SU-DHL-6 (cell line): Measurements from ENCODE around the gene LRFN2.

ENCODE experiments used
- H2AFZ ChIP-seq: fragments of 200-600 bp; sonication (generic); 2 replicates; pipeline ENCODE4 v1.6.1; 2014; ENCODE audit warnings: low read depth, mild to moderate bottlenecking, moderate library complexity, mixed read lengths, antibody characterized with exemption, low read length; ENCODE audit not compliant: severe bottlenecking
- H3F3A ChIP-seq: fragments of 200-600 bp; shearing (Covaris generic); 2 replicates; pipeline ENCODE4 v1.6.0; 2016; ENCODE audit warnings: antibody characterized with exemption, mild to moderate bottlenecking; ENCODE audit not compliant: insufficient read depth
- H3K27ac ChIP-seq: fragments of 200-600 bp; sonication (generic); 2 replicates; pipeline ENCODE4 v1.5.1; 2016; ENCODE audit warnings: low read depth, mild to moderate bottlenecking, low read length, moderate library complexity, mixed read lengths
- H3K27me3 ChIP-seq: fragments of 200-600 bp; sonication (generic), shearing (Covaris generic); 2 replicates; pipeline ENCODE4 v1.6.0; 2014; ENCODE audit warnings: mild to moderate bottlenecking, low read length
- H3K36me3 ChIP-seq: fragments of 200-600 bp; sonication (generic); 2 replicates; pipeline ENCODE4 v1.6.1; 2014; ENCODE audit warnings: mild to moderate bottlenecking, low read length, mixed read lengths
- H3K4me2 ChIP-seq: fragments of 300-600, 200-600 bp; shearing (Covaris generic), sonication (generic); 2 replicates; pipeline ENCODE4 v1.6.0; 2014; ENCODE audit warnings: low read length, low read depth, mild to moderate bottlenecking; ENCODE audit not compliant: poor library complexity, severe bottlenecking
- H3K4me3 ChIP-seq: fragments of 200-600 bp; sonication (generic); 2 replicates; pipeline ENCODE4 v1.5.1; 2014; ENCODE audit warnings: antibody characterized with exemption, low read length, mild to moderate bottlenecking, mixed read lengths; ENCODE audit not compliant: insufficient read depth, poor library complexity, severe bottlenecking
- H3K79me2 ChIP-seq: fragments of 200-600 bp; sonication (generic); 2 replicates; pipeline ENCODE4 v1.6.1; 2014; ENCODE audit warnings: mild to moderate bottlenecking, low read length, moderate library complexity; ENCODE audit not compliant: insufficient read depth
- H3K9ac ChIP-seq: fragments of 200-600 bp; sonication (generic); 2 replicates; pipeline ENCODE4 v1.7.0; 2014; ENCODE audit warnings: mild to moderate bottlenecking, low read length
- H3K9me2 ChIP-seq: fragments of 200-600 bp; sonication (generic); replicated peaks from 2 replicates; pipeline ENCODE4 v1.6.1; 2014; ENCODE audit warnings: low read length; ENCODE audit not compliant: insufficient read depth
- H3K9me3 ChIP-seq: fragments of 200-600 bp; sonication (generic); 2 replicates; pipeline ENCODE4 v1.6.1; 2014; ENCODE audit warnings: low read length, mixed read lengths; ENCODE audit not compliant: insufficient read depth
- H4K20me1 ChIP-seq: fragments of 200-600 bp; sonication (generic); 2 replicates; pipeline ENCODE4 v1.6.1; 2014; ENCODE audit warnings: low read depth, mild to moderate bottlenecking, antibody characterized with exemption, low read length, moderate library complexity, mixed read lengths
- EZH2phosphoT487 ChIP-seq: fragments of 200-600 bp; sonication (generic), shearing (Covaris generic); conservative IDR thresholded peaks from 2 replicates; pipeline ENCODE4 v1.6.1; 2018; ENCODE audit warnings: mild to moderate bottlenecking, antibody characterized with exemption, low read length, moderate library complexity, mixed read lengths
- TF ChIP-seq, protein P1 (sequence below): fragments of 200-600 bp; sonication (generic); IDR thresholded peaks from one replicate; pipeline ENCODE4 v1.5.1; 2017; ENCODE audit warnings: antibody characterized with exemption, mild to moderate bottlenecking, low read length, moderate library complexity; ENCODE audit not compliant: insufficient read depth, poor library complexity, severe bottlenecking

Gene LRFN2

DNA sequence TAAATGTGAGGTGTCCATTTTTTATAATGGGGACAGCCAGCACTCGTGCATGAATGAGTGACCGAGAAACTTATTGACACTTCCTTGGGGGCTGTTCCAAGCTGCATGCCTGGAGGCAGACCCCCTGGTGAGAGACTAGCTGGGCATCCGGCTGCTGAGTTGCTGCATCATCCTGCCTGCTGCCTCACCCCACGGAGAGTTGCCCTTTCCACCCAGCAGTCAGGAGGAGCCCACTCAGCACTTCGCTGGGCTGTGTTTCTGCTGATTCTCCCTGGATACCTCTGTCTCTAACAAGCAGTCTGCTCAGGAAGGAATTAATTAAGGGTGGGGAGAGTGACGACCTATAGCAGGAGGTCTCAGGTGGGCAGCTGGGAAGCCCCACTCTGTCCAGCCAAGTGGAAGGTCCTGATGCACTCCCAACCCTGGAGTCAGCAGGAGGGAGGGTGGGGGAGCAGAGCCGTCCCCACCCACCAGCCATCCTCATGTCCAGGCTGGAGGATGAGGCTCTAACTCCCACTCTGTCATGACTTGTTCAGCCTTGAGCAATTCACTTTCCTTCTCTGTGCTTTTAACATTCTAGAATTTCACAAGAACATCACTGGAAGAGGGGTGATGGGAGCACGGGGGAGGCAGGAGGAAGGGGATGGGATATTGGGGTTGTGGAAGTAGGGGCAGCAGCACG, 177.3 kb downstream of the LRFN2 start:
- H3K9me3 ChIP-seq = no peaks in the 10 kb centered on the region
- H3K36me3 ChIP-seq = no peaks in the 10 kb centered on the region
- H2AFZ ChIP-seq = no peak overlapping the region
- no peak overlapping the region for H3K27ac ChIP-seq
- no peaks in the 10 kb centered on the region for H3K79me2 ChIP-seq
- H3K4me3 ChIP-seq = no peak overlapping the region
- H3F3A ChIP-seq = no peaks in the 10 kb centered on the region
- no peaks in the 10 kb centered on the region for H3K9me2 ChIP-seq
- H4K20me1 ChIP-seq = no peaks in the 10 kb centered on the region
- H3K27me3 ChIP-seq = no peaks in the 10 kb centered on the region
- H3K4me2 ChIP-seq = no peak overlapping the region
- no peak overlapping the region for H3K9ac ChIP-seq
- TF ChIP-seq, protein P1, sequence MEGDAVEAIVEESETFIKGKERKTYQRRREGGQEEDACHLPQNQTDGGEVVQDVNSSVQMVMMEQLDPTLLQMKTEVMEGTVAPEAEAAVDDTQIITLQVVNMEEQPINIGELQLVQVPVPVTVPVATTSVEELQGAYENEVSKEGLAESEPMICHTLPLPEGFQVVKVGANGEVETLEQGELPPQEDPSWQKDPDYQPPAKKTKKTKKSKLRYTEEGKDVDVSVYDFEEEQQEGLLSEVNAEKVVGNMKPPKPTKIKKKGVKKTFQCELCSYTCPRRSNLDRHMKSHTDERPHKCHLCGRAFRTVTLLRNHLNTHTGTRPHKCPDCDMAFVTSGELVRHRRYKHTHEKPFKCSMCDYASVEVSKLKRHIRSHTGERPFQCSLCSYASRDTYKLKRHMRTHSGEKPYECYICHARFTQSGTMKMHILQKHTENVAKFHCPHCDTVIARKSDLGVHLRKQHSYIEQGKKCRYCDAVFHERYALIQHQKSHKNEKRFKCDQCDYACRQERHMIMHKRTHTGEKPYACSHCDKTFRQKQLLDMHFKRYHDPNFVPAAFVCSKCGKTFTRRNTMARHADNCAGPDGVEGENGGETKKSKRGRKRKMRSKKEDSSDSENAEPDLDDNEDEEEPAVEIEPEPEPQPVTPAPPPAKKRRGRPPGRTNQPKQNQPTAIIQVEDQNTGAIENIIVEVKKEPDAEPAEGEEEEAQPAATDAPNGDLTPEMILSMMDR = no peak
- no peak for TF ChIP-seq EZH2phosphoT487

DNA sequence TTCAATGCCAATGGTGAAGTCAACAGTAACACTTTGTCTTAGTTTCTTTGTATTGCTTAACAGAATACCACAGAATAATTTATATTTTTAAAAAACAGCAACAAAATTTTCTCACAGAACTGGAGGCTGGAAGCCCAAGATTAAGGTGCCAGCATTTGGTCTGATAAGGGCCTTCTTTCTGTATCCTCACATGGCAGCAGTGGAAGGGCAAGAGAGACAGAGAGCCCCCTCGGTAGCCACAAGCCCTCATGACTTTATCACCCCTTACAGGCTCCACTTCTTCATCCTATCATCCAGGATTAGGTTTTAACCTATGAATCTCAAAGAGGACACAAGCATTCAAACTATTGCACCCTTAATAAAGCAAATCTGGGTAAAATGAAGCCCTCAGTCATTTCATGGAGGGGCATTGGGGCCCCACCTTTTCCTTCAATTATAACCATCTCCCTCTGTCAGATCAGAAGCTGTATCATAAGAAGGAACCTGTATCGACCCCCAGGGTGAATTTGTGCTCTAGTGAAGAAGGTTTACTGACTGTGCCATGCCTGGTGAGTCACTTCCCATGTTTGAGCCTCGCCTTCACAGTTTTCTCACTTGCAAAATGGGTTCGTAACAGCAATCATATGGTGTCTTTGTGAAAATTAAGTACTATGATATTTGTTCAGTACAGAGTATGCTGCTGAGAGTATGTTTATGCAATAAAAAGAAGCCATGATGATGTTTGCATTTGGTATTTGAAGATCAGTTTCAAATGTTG, 178.2 kb downstream of the LRFN2 start:
- no peaks in the 10 kb centered on the region for H3K9me3 ChIP-seq
- no peaks in the 10 kb centered on the region for H3K27me3 ChIP-seq
- no peak overlapping the region for H3K4me3 ChIP-seq
- H3K9ac ChIP-seq = no peak overlapping the region
- no peak overlapping the region for H3K4me2 ChIP-seq
- H3K79me2 ChIP-seq = no peaks in the 10 kb centered on the region
- TF ChIP-seq EZH2phosphoT487 = no peak
- TF ChIP-seq, protein P1 = no peak
- H2AFZ ChIP-seq = no peak overlapping the region
- no peak overlapping the region for H3K27ac ChIP-seq
- no peaks in the 10 kb centered on the region for H3F3A ChIP-seq
- no peaks in the 10 kb centered on the region for H3K9me2 ChIP-seq
- H4K20me1 ChIP-seq = no peaks in the 10 kb centered on the region
- H3K36me3 ChIP-seq = no peaks in the 10 kb centered on the region

DNA sequence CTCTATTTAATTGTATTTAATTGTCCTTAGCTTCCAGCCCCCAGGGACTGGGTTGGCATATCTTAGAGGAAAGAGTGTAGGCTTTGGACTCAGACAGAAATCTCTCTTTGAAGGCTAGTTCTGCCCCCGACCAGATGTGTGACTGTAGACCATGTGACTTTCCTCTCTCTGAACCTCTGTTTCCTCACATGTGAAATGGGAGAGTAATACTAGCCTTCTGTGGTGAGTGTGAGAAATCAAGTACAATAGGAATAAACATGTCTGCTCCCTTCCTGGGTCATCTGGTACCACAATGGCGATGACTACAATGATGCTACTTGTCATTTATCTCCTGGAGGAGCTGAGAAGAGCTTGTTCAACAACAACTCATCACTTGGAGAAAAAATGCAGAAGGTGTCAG, 179.9 kb downstream of the LRFN2 start:
- Histone ChIP-seq H3K27me3 (no peaks in the 10 kb centered on the region), H3K36me3 (no peaks in the 10 kb centered on the region), H3K27ac (no peak overlapping the region), H3K4me2 (no peak overlapping the region), H3K9ac (no peak overlapping the region), H3F3A (no peaks in the 10 kb centered on the region), H3K9me3 (no peaks in the 10 kb centered on the region), H3K79me2 (no peaks in the 10 kb centered on the region), H3K4me3 (no peak overlapping the region), H4K20me1 (no peaks in the 10 kb centered on the region), H2AFZ (no peak overlapping the region), H3K9me2 (0 out of 2 replicates have a peak, but pooled peaks cover 3% of the 10 kb centered on the region)
- TF ChIP-seq, protein P1 = no peak
- TF ChIP-seq EZH2phosphoT487 = no peak
